ENCODE measurements around the gene CPOX.
"Not testable (repeated sequence)": the region's sequence is repeated elsewhere in the genome, so short reads cannot be mapped to it uniquely, and the experiment has no call there.

CPOX gene

GRCh38 chr3:98593046-98593936 lies at the start of gene CPOX:
Gene CPOX (minus strand): TSS chr3:98593611. CDS start chr3:98593504, 107 bp downstream.
- peak within 1 kb of the TSS; percentile 78 for H3K4me3 ChIP-seq (replicated peaks; ENCODE audit: low read depth, low read length)
- DNase-seq (ENCODE audit: extremely low read depth, low read depth), result peak; percentile 51
- no peak for TF ChIP-seq CTCF (IDR thresholded peaks at IDR 0.05; ENCODE audit: low read depth, low read length, missing control alignments)

- not testable (repeated sequence) for H3K4me3 ChIP-seq (replicated peaks; ENCODE audit: low read depth, low read length); DNase-seq (ENCODE audit: extremely low read depth, low read depth)
Measured at GRCh38 chr3:98642769-98643168, 49.4 kb upstream of the CPOX start.

GRCh38 chr3:98641756-98642155 lies 48.3 kb upstream of the CPOX start:
- not testable (repeated sequence) for DNase-seq (ENCODE audit: extremely low read depth, low read depth); H3K4me3 ChIP-seq (replicated peaks; ENCODE audit: low read depth, low read length)

- not testable (repeated sequence) for H3K4me3 ChIP-seq (replicated peaks; ENCODE audit: low read depth, low read length); DNase-seq (ENCODE audit: extremely low read depth, low read depth)
Measured at GRCh38 chr3:98638515-98638914, 45.1 kb upstream of the CPOX start.

- no peak overlapping the region for H3K4me3 ChIP-seq (replicated peaks; ENCODE audit: low read depth, low read length)
- no peak for DNase-seq (ENCODE audit: extremely low read depth, low read depth)
- TF ChIP-seq CTCF (IDR thresholded peaks at IDR 0.05; ENCODE audit: low read depth, low read length, missing control alignments), result no peak
Measured at GRCh38 chr3:98630416-98630815, 37.0 kb upstream of the CPOX start.

GRCh38 chr3:98628317-98628716 lies 34.9 kb upstream of the CPOX start:
- no peak overlapping the region for H3K4me3 ChIP-seq (replicated peaks; ENCODE audit: low read depth, low read length)
- no peak for DNase-seq (ENCODE audit: extremely low read depth, low read depth)
- TF ChIP-seq CTCF (IDR thresholded peaks at IDR 0.05; ENCODE audit: low read depth, low read length, missing control alignments), result no peak

- DNase-seq (ENCODE audit: extremely low read depth, low read depth), result no peak
- TF ChIP-seq CTCF (IDR thresholded peaks at IDR 0.05; ENCODE audit: low read depth, low read length, missing control alignments), result no peak
- no peak overlapping the region for H3K4me3 ChIP-seq (replicated peaks; ENCODE audit: low read depth, low read length)
Measured at GRCh38 chr3:98626151-98626550, 32.7 kb upstream of the CPOX start.

GRCh38 chr3:98623572-98624280 lies 30.3 kb upstream of the CPOX start:
- DNase-seq (ENCODE audit: extremely low read depth, low read depth), result no peak
- no peak for TF ChIP-seq CTCF (IDR thresholded peaks at IDR 0.05; ENCODE audit: low read depth, low read length, missing control alignments)

More at GRCh38 chr3:98623572-98624280, 30.3 kb upstream of the CPOX start:
- H3K4me3 ChIP-seq (replicated peaks; ENCODE audit: low read depth, low read length), result no peak overlapping the region

Measured in HFF-Myc (cell line).